Nephron (organoid): Measurements from ENCODE around the gene TPD52L2.

ENCODE experiments used
- H3K27ac Mint-ChIP-seq, 3 experiments: 2 replicates each; pipeline ENCODE4 v1.8.0; 2020; ENCODE audit warnings: mixed read lengths in 3 of 3, mild to moderate bottlenecking in 2 of 3, moderate library complexity in 1 of 3
- H3K27me3 Mint-ChIP-seq: 2 replicates; pipeline ENCODE4 v1.8.0; 2021; ENCODE audit warnings: low read depth, mild to moderate bottlenecking, moderate library complexity, mixed read lengths
- H3K36me3 Mint-ChIP-seq: 2 replicates; pipeline ENCODE4 v1.8.0; 2020; ENCODE audit warnings: low read depth, mixed read lengths
- H3K4me1 Mint-ChIP-seq: 2 replicates; pipeline ENCODE4 v1.8.0; 2020; ENCODE audit warnings: mixed read lengths
- H3K4me3 Mint-ChIP-seq, 3 experiments: 2 replicates each; pipeline ENCODE4 v1.8.0; 2020; ENCODE audit warnings: mild to moderate bottlenecking in 3 of 3, mixed read lengths in 3 of 3, moderate library complexity in 2 of 3
- H3K9me3 Mint-ChIP-seq: 2 replicates; pipeline ENCODE4 v1.8.0; 2020; ENCODE audit warnings: mixed read lengths
- CTCF ChIP-seq, 3 experiments: fragments of 200-600 bp; sonication (generic); IDR thresholded peaks; one replicate each; pipeline ENCODE4 v1.5.0; 2021; ENCODE audit warnings: antibody characterized with exemption in 3 of 3; ENCODE audit not compliant: unreplicated experiment in 3 of 3

Gene TPD52L2

GRCh38 chr20:63856098-63856511 is 9.0 kb upstream of the TPD52L2 start:
- no peak for TF ChIP-seq CTCF (IDR thresholded peaks at IDR 0.05; ENCODE audit: unreplicated experiment in 3 of 3)
- Mint-ChIP-seq H3K4me1 (peaks cover 30% of the 10 kb centered on the region), H3K27ac (peak overlapping the region; percentile 93 to 97 (median 93)), H3K36me3 (no peaks in the 10 kb centered on the region), H3K27me3 (no peaks in the 10 kb centered on the region), H3K9me3 (no peaks in the 10 kb centered on the region), H3K4me3 (peak overlapping the region; percentile 25 to 47 (median 43))

GRCh38 chr20:63857764-63858392 is 7.2 kb upstream of the TPD52L2 start:
- Mint-ChIP-seq H3K27ac (peak overlapping the region; percentile 93 to 97 (median 93)), H3K4me1 (peaks cover 27% of the 10 kb centered on the region), H3K36me3 (no peaks in the 10 kb centered on the region), H3K9me3 (no peaks in the 10 kb centered on the region), H3K27me3 (no peaks in the 10 kb centered on the region), H3K4me3 (peak overlapping the region; percentile 65 to 73 (median 68))
- TF ChIP-seq CTCF (IDR thresholded peaks at IDR 0.05; ENCODE audit: unreplicated experiment in 3 of 3), result no peak

GRCh38 chr20:63858393-63859165 is 6.5 kb upstream of the TPD52L2 start:
- Mint-ChIP-seq H3K9me3 (no peaks in the 10 kb centered on the region), H3K27ac (peak overlapping the region; percentile 93 to 97 (median 93)), H3K4me1 (peaks cover 29% of the 10 kb centered on the region), H3K4me3 (peak overlapping the region; percentile 65 to 73 (median 68)), H3K27me3 (no peaks in the 10 kb centered on the region), H3K36me3 (peaks cover 3% of the 10 kb centered on the region)
- TF ChIP-seq CTCF (IDR thresholded peaks at IDR 0.05; ENCODE audit: unreplicated experiment in 3 of 3), result peak; percentile 40 to 60 (median 52)

GRCh38 chr20:63859166-63859699 is 5.8 kb upstream of the TPD52L2 start:
- Mint-ChIP-seq H3K4me1 (peaks cover 35% of the 10 kb centered on the region), H3K9me3 (no peaks in the 10 kb centered on the region), H3K27ac (peak overlapping the region; percentile 93 to 97 (median 93)), H3K27me3 (no peaks in the 10 kb centered on the region), H3K36me3 (peaks cover 3% of the 10 kb centered on the region), H3K4me3 (peak overlapping the region; percentile 60 to 73 (median 68))
- TF ChIP-seq CTCF (IDR thresholded peaks at IDR 0.05; ENCODE audit: unreplicated experiment in 3 of 3), result no peak

- Mint-ChIP-seq H3K36me3 (peaks cover 3% of the 10 kb centered on the region), H3K27me3 (no peaks in the 10 kb centered on the region), H3K9me3 (no peaks in the 10 kb centered on the region), H3K27ac (peak overlapping the region in 2 of 3 experiments; percentile 20 to 93), H3K4me3 (peak overlapping the region in 2 of 3 experiments; percentile 23 to 48), H3K4me1 (peaks cover 41% of the 10 kb centered on the region)
- no peak for TF ChIP-seq CTCF (IDR thresholded peaks at IDR 0.05; ENCODE audit: unreplicated experiment in 3 of 3)
Measured at GRCh38 chr20:63860325-63861051, 4.6 kb upstream of the TPD52L2 start.
